ENCODE results near the gene ZNF385A. TPM values are rescaled to one million over a fixed set of nuclear protein-coding genes. Genes with fewer than 3 reads are reported as not detected.
A peak's percentile ranks its signal among the peaks of the same experiment; 100 is the strongest.

The ZNF385A gene
- total and polyA plus RNA-seq, 9 of the 15 experiments (the other 6 are each of a cell fraction or from before 2014, with no cell fraction given) = 1.0 to 111 (median 7.7) TPM

- TF ChIP-seq PATZ1 (CRISPR knock-in tag; IDR thresholded peaks at IDR 0.05; ENCODE audit: borderline replicate concordance) = no peak
- no peak for TF ChIP-seq CBFA2T3 (IDR thresholded peaks at IDR 0.05)
- TF ChIP-seq RREB1 (CRISPR knock-in tag; IDR thresholded peaks at IDR 0.05) = no peak
- peak; percentile 18; the same call in 1 of the 2 replicates for TF ChIP-seq HCFC1 (IDR thresholded peaks at IDR 0.05; ENCODE audit: low read depth, low read length)
- TF ChIP-seq ZBTB11 (CRISPR knock-in tag; IDR thresholded peaks at IDR 0.05) = 0 out of 6 replicates have a peak, but pooled peaks of 1 of the 3 experiments have one; percentile 41
- no peak for TF ChIP-seq HDAC2 (IDR thresholded peaks at IDR 0.05)
- TF ChIP-seq ZZZ3 (IDR thresholded peaks at IDR 0.05) = no peak
- no peak for TF ChIP-seq NR3C1 (CRISPR knock-in tag; IDR thresholded peaks at IDR 0.05)
- no peak for TF ChIP-seq DIDO1 (tag; IDR thresholded peaks at IDR 0.05; ENCODE audit: low read depth)
- no peak for TF ChIP-seq IFI16 (CRISPR knock-in tag; IDR thresholded peaks at IDR 0.05)
- no peak for TF ChIP-seq HSF4 (CRISPR knock-in tag; IDR thresholded peaks at IDR 0.05; ENCODE audit: borderline replicate concordance)
- TF ChIP-seq NUFIP1 (IDR thresholded peaks at IDR 0.05; ENCODE audit: partially characterized antibody) = no peak
- 0 out of 2 replicates have a peak, but pooled peaks have one; percentile 18 for TF ChIP-seq FOXM1 (IDR thresholded peaks at IDR 0.05; ENCODE audit: low read depth)
- no peak for TF ChIP-seq FOXM1 (CRISPR knock-in tag; IDR thresholded peaks at IDR 0.05; ENCODE audit: low read depth)
- TF ChIP-seq MIER1 (IDR thresholded peaks at IDR 0.05; ENCODE audit: low read depth) = no peak; the same call in 1 of the 2 replicates
- TF ChIP-seq LCOR (CRISPR knock-in tag; IDR thresholded peaks at IDR 0.05) = peak; percentile 64; the same call in 1 of the 2 replicates
Measured at GRCh38 chr12:54368709-54369596, 15.6 kb downstream of the ZNF385A start (continued).
